HEK293T (cell line): ENCODE measurements around the gene ANO10.
A peak's percentile ranks its signal among the peaks of the same experiment; 100 is the strongest.
"Not testable (repeated sequence)": the region's sequence is repeated elsewhere in the genome, so short reads cannot be mapped to it uniquely, and the experiment has no call there.

Experiments
- CTCF ChIA-PET: fragments of 350-600 bp; formaldehyde crosslinking; extraction: SDS; loops from one replicate; lab custom pipeline; 2021; ENCODE audit warnings: antibody characterized with exemption, inconsistent platforms; lab: Yijun Ruan, JAX
- POLR2A ChIA-PET: fragments of 350-600 bp; formaldehyde crosslinking; extraction: SDS; loops from one replicate; lab custom pipeline; 2020; ENCODE audit warnings: antibody characterized with exemption, inconsistent platforms; lab: Yijun Ruan, JAX
- DNase-seq: peaks from one replicate; pipeline ENCODE4 v3.0.0; 2012; ENCODE audit warnings: mixed read lengths; ENCODE audit errors: extremely low spot score
- ARNT ChIP-seq: fragments of 450-650 bp; IDR thresholded peaks from 2 replicates; pipeline ENCODE4 v1.6.1; 2017; ENCODE audit warnings: mild to moderate bottlenecking
- BHLHE40 ChIP-seq: fragments of 450-650 bp; IDR thresholded peaks from 2 replicates; pipeline ENCODE4 v1.6.1; 2016; ENCODE audit warnings: mild to moderate bottlenecking, moderate library complexity, borderline replicate concordance
- CTBP1 ChIP-seq: fragments of 450-650 bp; IDR thresholded peaks from 2 replicates; pipeline ENCODE4 v1.6.1; 2016; ENCODE audit warnings: borderline replicate concordance
- ELF4 ChIP-seq: fragments of 450-650 bp; IDR thresholded peaks from 2 replicates; pipeline ENCODE4 v1.6.1; 2017; ENCODE audit warnings: antibody characterized with exemption
- FOXA1 ChIP-seq: fragments of 450-650 bp; IDR thresholded peaks from 2 replicates; pipeline ENCODE4 v1.6.1; 2016; ENCODE audit warnings: mild to moderate bottlenecking
- FOXK2 ChIP-seq: fragments of 450-650 bp; IDR thresholded peaks from 2 replicates; pipeline ENCODE4 v1.6.1; 2016; ENCODE audit warnings: mild to moderate bottlenecking
- FOXM1 ChIP-seq: fragments of 450-650 bp; IDR thresholded peaks from 2 replicates; pipeline ENCODE4 v1.6.1; 2017; ENCODE audit warnings: mild to moderate bottlenecking, borderline replicate concordance
- HDGF ChIP-seq: fragments of 450-650 bp; IDR thresholded peaks from 2 replicates; pipeline ENCODE4 v1.6.1; 2017; ENCODE audit warnings: antibody characterized with exemption, borderline replicate concordance
- L3MBTL2 ChIP-seq: fragments of 450-650 bp; conservative IDR thresholded peaks from 2 replicates; pipeline ENCODE4 v1.6.1; 2016; ENCODE audit warnings: mild to moderate bottlenecking
- LEF1 ChIP-seq: fragments of 450-650 bp; IDR thresholded peaks from 2 replicates; pipeline ENCODE4 v1.6.1; 2017; ENCODE audit warnings: mild to moderate bottlenecking, borderline replicate concordance
- NFRKB ChIP-seq: fragments of 450-650 bp; IDR thresholded peaks from 2 replicates; pipeline ENCODE4 v1.6.1; 2016; ENCODE audit warnings: mild to moderate bottlenecking, moderate library complexity
- PKNOX1 ChIP-seq: fragments of 450-650 bp; IDR thresholded peaks from 2 replicates; pipeline ENCODE4 v1.6.1; 2016
- SP1 ChIP-seq: fragments of 450-650 bp; IDR thresholded peaks from 2 replicates; pipeline ENCODE4 v1.6.1; 2017
- SUZ12 ChIP-seq: fragments of 450-650 bp; IDR thresholded peaks from 2 replicates; pipeline ENCODE4 v1.6.1; 2016; ENCODE audit warnings: mild to moderate bottlenecking
- TARDBP ChIP-seq: fragments of 450-650 bp; IDR thresholded peaks from 2 replicates; pipeline ENCODE4 v1.6.1; 2016
- ZNF384 ChIP-seq: fragments of 450-650 bp; IDR thresholded peaks from 2 replicates; pipeline ENCODE4 v1.6.1; 2016

The ANO10 gene

GRCh38 chr3:43525386-43525785 is 96.4 kb downstream of the ANO10 start:
- no peak for DNase-seq
- no peak for TF ChIP-seq ARNT
- no peak for TF ChIP-seq FOXA1
- no peak for TF ChIP-seq ELF4
- TF ChIP-seq L3MBTL2, result no peak
- TF ChIP-seq FOXM1, result no peak
- TF ChIP-seq HDGF, result no peak
- TF ChIP-seq LEF1, result no peak
- TF ChIP-seq BHLHE40, result no peak
- no peak for TF ChIP-seq SP1
- TF ChIP-seq PKNOX1, result no peak
- TF ChIP-seq TARDBP, result no peak
- no peak for TF ChIP-seq CTBP1
- TF ChIP-seq ZNF384, result no peak
- no peak for TF ChIP-seq NFRKB
- TF ChIP-seq FOXK2, result no peak
- TF ChIP-seq SUZ12, result no peak
- ChIA-PET POLR2A (no interaction called here), CTCF (no interaction called here)

- ChIA-PET CTCF (no interaction called here), POLR2A (interaction anchor here (0.7 kb wide), 1 partner anchor 98 kb away, joined by 3 read pairs; the partner anchor contains the start of gene ANO10)
- TF ChIP-seq ELF4, result no peak
- TF ChIP-seq BHLHE40, result no peak
- no peak for TF ChIP-seq TARDBP
- TF ChIP-seq CTBP1, result no peak
- TF ChIP-seq LEF1, result no peak
- TF ChIP-seq ZNF384, result no peak
- TF ChIP-seq FOXK2, result no peak
- no peak for TF ChIP-seq FOXM1
- TF ChIP-seq NFRKB, result no peak
- peak; percentile 15 for DNase-seq
Measured at GRCh38 chr3:43523454-43524053, 98.3 kb downstream of the ANO10 start.

DNA sequence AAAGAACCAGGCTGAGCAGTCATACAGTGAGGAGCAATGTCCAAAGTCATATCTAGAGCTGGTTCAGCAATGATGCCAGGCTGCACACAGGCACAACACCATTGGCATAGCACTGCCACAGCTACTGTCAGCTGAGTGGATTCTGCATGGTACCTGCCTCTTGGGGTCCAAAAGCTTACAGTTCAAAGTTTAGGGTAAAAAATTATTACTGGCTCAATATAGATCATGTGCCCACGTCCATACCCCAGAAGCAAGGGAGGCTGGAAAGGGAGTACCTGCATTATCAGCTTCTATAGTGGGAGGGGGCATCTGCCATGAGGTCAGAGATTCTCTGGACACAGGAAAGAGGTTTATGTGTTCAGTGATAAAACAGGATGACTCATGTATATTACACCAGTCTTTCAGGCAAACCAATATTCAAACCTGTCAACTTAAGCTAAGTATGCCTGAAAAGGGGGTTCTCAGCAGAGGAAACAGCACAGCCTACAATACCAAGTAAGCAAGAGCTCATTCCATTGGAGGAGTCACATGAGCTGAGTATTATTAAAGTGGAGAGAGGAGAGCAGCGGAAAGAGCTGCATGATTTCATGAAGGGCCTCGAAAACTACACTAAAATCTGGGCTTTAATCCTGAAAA is 99.0 kb downstream of the ANO10 start:
- POLR2A ChIA-PET, result interaction anchor here (0.7 kb wide), 1 partner anchor 99 kb away, joined by 3 read pairs; the partner anchor contains the start of gene ANO10
- CTCF ChIA-PET, result no interaction called here
- no peak for DNase-seq
- TF ChIP-seq SP1, result no peak
- no peak for TF ChIP-seq HDGF
- no peak for TF ChIP-seq L3MBTL2
- TF ChIP-seq SUZ12, result no peak
- TF ChIP-seq LEF1, result no peak
- TF ChIP-seq FOXA1, result no peak
- no peak for TF ChIP-seq TARDBP
- no peak for TF ChIP-seq ELF4
- TF ChIP-seq FOXM1, result no peak
- no peak for TF ChIP-seq FOXK2
- TF ChIP-seq PKNOX1, result no peak
- TF ChIP-seq ARNT, result no peak
- no peak for TF ChIP-seq CTBP1
- no peak for TF ChIP-seq ZNF384
- TF ChIP-seq NFRKB, result no peak
- TF ChIP-seq BHLHE40, result no peak

DNA sequence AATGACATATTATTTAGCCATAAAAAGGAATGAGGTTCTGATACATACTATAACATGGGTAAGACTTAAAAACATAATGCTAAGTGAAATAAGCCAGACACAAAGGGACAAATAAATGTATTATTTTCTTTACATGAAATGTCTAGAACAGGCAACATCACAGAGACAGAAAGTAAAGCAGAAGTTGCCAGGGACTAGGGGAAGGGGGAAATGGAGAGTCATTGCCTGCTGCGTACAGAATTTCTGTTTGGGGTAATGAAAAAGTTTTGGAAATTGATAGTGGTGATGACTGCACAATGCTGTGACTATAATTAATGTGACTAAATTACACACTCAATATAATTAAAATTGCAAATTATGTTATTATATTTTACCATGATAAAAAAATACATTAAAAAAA is 99.9 kb downstream of the ANO10 start:
- POLR2A ChIA-PET, result no interaction called here

GRCh38 chr3:43518515-43518914 is 103.3 kb downstream of the ANO10 start:
- CTCF ChIA-PET, POLR2A ChIA-PET, DNase-seq: not testable (repeated sequence)

More for the DNA sequence above, 99.9 kb downstream of the ANO10 start:
- no peak for DNase-seq
- no peak for TF ChIP-seq L3MBTL2
- TF ChIP-seq BHLHE40, result no peak
- TF ChIP-seq TARDBP, result no peak
- no peak for TF ChIP-seq SP1
- TF ChIP-seq LEF1, result no peak
- TF ChIP-seq HDGF, result no peak
- TF ChIP-seq FOXA1, result no peak
- no peak for TF ChIP-seq ELF4
- no peak for TF ChIP-seq FOXK2
- no peak for TF ChIP-seq NFRKB
- no peak for TF ChIP-seq FOXM1
- TF ChIP-seq SUZ12, result no peak
- TF ChIP-seq PKNOX1, result no peak
- no peak for TF ChIP-seq ARNT
- no peak for TF ChIP-seq CTBP1
- TF ChIP-seq ZNF384, result no peak
- CTCF ChIA-PET, result no interaction called here
